Measurements from ENCODE around the gene AGAP1.
"Not testable (repeated sequence)": the region's sequence is repeated elsewhere in the genome, so short reads cannot be mapped to it uniquely, and the experiment has no call there.

Gene AGAP1

DNA sequence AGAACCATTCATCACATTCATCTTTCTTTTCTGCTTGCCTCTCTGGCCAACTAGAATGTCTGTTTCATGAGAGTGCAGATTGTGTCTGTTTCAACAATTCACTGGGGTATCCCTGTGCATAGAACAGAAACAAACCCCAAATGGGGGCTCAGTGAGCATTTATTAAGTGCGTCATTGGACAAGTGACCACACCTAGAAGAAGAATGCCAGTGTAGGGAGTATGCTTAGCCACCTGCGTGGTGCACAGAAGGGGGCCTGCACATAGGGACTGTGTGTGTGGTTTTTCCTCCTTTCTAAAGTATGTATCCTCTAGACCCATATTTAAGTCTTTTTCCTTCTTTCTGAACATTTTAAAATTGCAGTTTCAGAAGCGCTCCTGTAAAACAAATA is 255.9 kb downstream of the AGAP1 start:
- in situ Hi-C loops (cut with MboI; ENCODE audit: low sequenced_read_pairs): no loop called here

DNA sequence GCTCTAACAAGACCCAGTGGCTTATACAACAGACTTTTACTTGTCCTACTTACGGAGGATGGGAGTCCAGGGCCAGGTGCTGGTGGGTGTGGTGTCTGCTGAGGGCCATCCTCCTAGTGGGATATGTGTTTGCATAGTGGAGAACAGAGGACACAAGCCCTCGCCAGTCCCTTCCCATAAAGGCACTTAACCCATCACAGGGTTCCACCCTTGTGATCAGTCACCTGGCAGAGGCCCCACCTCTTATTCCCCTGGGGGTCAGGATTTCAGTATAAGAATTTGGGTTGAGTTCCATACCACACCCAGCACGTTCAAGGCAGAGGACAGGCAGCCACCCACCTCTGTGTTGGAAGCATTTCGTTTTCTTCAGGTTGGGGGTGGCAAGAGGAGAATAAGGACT is 259.0 kb downstream of the AGAP1 start:
- in situ Hi-C loops (cut with MboI; ENCODE audit: low sequenced_read_pairs): no loop called here

GRCh38 chr2:235754357-235755207 is 260.7 kb downstream of the AGAP1 start:
- in situ Hi-C loops (cut with MboI; ENCODE audit: low sequenced_read_pairs): no loop called here

DNA sequence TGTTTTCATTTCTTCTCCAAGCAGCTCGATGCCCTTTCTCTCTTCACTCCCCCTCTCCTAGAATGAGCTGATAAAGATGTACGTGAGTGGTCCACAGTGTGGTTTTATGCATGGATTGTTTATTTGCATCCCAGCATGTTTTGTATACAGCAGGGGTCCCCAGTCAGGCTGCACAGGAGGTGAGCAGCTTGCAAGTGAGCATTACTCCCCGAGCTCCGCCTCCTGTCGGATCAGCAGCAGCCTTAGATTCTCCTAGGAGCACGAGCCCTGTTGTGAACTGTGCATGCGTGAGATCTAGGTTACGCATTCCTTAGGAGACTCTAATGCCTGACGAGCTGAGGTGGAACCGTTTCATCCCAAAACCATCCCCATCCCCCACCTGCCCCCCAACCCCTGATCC is 262.6 kb downstream of the AGAP1 start:
- in situ Hi-C loops (cut with MboI; ENCODE audit: low sequenced_read_pairs): no loop called here

DNA sequence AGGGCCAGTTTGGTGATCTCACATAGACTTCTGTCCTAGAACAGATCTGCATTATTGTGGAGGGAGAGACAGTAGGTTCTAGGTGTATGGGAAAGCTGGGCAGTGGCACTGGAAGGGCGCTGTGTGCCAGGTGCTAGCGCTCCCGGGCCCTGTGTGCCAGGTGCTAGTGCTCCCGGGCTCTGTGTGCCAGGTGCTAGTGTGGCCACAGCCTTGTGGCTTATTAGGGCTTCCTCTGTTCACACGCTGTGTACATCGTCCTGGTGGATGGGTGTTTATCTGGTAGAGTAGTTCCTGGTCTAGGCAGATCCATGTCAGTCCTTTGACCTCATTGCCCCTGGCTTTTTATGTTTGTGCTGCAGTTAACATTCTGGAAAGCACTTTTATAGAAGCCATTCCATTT is 263.4 kb downstream of the AGAP1 start:
- in situ Hi-C loops (cut with MboI; ENCODE audit: low sequenced_read_pairs): no loop called here

DNA sequence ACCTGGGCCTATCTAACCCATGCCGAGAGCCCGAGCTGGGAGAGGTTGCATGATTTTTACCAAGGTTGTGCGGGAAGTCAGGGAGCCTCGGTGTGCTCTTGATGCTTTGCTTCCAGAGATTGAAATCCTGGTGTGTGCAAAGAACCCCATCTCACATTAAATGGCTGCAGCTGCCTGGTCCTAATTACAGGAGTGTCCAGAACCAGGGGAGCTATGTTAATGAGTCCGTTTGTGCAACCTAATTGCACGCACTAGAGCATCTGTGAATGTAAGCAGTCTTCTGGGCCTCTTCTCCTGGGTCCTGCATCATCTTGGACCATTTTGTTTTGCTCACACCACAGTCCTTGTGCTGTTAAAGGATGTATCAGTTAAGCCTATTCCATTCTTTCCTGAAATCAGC is 263.8 kb downstream of the AGAP1 start:
- in situ Hi-C loops (cut with MboI; ENCODE audit: low sequenced_read_pairs): no loop called here

DNA sequence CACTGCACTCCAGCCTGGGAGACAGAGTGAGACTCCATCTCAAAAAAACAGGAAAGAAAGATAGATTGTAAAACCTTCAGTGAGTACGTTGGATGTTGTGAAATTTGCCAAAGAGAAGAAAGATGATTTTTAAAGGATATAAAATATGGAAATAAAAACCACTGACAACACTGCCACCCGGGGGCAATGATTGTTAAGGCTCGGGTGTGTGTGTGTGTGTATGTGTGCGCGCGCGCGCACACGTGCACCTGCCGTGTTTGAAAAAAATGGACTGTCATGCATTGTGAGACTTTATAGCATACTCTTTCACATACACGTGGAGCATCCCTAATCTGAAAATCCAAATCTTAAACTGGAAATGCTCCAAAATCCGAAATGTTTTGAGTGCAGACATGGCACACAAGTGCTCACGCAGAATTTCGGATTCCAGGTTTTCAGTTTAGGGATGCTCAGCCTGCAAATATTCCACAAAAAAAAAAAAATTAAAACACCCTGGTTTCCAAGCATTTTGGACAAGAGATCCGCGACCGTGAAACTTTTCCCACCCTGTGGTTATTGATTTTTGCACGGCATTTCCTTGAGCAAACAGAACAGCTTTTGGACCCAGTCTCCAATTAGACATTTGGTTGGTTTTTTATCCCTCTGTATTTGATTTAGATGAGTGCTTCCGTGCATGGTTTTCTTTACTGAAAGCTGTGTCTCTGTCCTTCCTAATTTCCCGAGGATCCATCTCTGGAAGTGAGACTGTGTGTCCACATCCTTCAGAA is 269.2 kb downstream of the AGAP1 start:
- in situ Hi-C loops (cut with MboI; ENCODE audit: low sequenced_read_pairs): no loop called here

- in situ Hi-C loops (cut with MboI; ENCODE audit: low sequenced_read_pairs): no loop called here
Measured at GRCh38 chr2:235763816-235764215, 270.0 kb downstream of the AGAP1 start.

DNA sequence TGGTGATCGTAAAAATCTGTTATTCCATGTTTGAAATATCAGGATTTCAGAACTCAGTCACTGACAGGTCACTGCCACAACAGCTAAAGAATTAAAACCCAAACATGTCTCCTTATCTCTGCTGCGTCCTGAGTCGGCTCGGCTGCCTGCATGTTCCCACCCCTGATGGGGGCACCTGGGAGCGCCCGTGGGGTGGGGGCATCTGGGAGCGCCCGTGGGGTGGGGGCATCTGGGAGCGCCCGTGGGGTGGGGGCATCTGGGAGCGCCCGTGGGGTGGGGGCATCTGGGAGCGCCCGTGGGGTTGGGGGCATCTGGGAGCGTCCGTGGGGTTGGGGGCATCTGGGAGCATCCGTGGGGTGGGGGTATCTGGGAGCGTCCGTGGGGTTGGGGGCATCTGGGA is 270.6 kb downstream of the AGAP1 start:
- in situ Hi-C loops (cut with MboI; ENCODE audit: low sequenced_read_pairs): not testable (repeated sequence)

DNA sequence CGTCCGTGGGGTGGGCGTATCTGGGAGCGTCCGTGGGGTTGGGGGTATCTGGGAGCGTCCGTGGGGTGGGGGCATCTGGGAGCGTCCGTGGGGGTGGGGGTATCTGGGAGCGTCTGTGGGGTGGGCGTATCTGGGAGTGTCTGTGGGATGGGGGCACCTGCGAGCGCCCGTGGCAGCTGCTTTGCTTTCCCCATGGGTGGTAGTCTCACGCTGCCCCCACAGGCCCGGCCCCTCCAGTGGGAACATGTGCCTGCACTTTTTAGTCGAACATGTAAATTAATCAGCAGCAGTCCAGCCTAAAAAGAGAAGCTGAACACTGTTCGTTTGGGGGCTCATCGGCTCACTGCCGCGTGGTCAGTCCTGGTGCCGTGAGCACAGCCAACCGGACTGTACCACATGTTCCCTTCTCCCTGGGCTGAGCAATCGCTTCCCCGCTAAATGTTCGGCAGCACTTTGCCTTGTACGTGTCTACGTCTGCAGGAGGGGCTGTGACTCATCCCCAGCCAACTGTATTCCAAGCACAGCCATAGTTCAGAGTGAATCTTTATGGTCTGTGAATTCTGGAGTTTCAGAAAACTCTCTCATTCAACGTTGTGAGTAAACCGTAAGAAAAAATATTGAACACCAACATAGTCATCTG is 271.5 kb downstream of the AGAP1 start:
- in situ Hi-C loops (cut with MboI; ENCODE audit: low sequenced_read_pairs): no loop called here

DNA sequence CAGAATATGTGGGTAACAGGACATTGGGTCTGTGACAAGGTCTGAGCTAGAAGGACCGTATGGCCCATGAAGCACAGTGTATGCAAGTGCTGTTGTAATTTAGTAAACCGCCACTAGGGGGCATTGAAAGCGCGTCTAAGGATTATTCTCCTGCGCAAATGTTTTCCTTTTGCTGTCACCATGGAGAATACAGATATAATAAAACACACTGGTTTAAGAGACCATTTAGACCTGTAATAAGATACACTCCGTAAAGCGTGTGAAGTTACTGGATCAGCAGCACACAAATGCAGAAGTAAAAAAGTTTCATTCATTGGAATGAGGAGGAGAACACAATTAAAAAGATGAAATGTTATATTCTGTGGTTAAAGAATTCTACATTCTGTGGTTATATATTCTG is 272.4 kb downstream of the AGAP1 start:
- in situ Hi-C loops (cut with MboI; ENCODE audit: low sequenced_read_pairs): no loop called here

DNA sequence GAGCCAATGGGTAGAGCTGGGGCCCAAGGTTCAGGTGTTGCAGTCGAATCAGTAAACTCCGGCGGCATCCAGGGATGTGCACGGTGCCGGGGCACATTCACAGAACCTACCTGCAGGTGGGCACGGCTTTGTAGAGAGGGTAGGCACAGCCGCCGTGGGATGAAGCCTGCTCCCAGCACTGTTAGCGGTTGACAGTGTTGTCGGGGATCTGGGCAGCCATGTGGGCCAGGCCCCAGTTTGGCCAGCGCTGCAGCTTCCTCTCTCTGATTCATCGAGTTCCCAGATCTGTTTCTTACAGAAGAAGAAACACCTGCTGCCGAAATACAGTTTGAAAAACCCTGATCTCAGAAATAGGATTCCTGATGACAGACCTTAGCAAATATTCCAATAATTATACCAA is 274.8 kb downstream of the AGAP1 start:
- in situ Hi-C loops (cut with MboI; ENCODE audit: low sequenced_read_pairs): no loop called here

DNA sequence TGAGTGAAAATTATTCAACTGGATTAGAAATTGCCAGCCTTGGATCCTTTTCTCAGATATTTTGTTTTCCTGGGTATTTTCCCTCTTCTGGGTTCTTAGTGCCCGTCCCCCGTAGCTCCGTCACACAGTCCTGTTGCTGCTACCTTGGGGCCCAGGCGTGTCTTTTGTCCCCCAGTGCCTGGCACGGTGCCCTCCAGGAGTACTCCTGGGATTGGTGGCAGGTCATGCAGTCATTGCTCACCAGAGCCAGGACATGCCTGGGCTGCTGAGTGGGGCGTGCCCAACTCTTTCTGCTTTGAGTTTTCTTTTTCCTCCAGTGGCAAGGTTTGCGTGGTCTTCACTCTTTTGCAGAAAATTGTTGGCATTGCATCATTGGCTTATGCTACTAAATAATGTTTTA is 275.2 kb downstream of the AGAP1 start:
- in situ Hi-C loops (cut with MboI; ENCODE audit: low sequenced_read_pairs): no loop called here

GRCh38 chr2:235770909-235771820 is 277.3 kb downstream of the AGAP1 start:
- in situ Hi-C loops (cut with MboI; ENCODE audit: low sequenced_read_pairs): no loop called here

GRCh38 chr2:235773188-235773928 is 279.5 kb downstream of the AGAP1 start:
- in situ Hi-C loops (cut with MboI; ENCODE audit: low sequenced_read_pairs): no loop called here

DNA sequence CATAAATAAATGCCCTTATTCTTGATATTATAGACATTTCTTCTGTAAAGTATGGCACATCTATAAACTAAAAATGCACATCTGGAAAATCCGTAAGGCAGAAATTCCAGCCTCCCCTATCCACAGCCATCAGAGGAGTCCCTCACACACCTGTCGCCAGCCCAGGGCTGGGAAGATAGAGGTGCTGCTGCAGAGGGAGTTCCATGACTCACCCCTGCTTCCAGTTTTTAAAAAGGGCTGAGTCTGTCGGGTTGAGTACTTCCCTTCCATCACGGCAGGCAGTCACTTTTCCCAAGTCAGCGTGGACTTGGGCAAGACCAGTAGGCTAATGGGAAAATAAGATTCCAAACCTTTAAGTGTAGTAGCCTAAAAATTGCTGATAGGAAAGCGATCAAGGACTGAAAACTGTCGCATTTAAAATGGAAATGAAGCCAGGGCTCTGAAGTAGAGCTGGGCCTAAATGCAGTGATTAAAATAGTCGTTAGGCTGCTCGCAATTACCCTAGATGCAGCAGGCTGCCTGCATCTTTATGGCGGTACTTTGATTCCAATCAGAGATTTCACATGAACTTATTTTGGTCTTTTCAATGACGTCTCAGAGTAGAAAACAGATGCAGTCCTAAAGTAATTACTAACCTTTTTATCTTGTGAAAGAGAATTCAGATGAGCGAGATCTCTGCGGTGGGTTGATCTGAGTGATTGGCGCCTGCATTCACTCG is 280.5 kb downstream of the AGAP1 start:
- in situ Hi-C loops (cut with MboI; ENCODE audit: low sequenced_read_pairs): no loop called here

DNA sequence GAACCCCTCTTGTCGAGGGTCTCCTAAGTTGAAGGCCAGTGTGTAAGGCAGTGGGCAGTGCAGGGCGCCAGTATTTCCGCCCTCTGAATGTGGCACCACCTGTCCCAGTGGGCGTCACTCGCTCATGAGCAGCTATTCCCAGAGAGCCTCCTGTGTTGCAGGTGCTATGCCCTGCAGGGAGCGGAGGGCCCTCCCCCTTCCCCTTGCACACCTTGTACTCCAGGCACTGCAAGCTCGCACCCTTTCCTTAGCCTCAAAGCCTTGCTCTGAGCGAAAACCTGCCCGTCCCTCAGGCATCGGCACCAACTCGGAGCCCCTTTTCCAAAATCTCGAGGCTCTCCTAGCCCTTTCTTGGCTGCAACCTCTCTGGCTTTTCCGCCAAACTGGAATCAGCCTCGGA is 282.7 kb downstream of the AGAP1 start:
- in situ Hi-C loops (cut with MboI; ENCODE audit: low sequenced_read_pairs): loop anchor here (25.0 kb wide), 1 partner anchor 411 kb away; no protein-coding TSS in a partner anchor

GRCh38 chr2:235779444-235779896 is 285.6 kb downstream of the AGAP1 start:
- in situ Hi-C loops (cut with MboI; ENCODE audit: low sequenced_read_pairs): loop anchor here (25.0 kb wide), 1 partner anchor 408 kb away; no protein-coding TSS in a partner anchor

DNA sequence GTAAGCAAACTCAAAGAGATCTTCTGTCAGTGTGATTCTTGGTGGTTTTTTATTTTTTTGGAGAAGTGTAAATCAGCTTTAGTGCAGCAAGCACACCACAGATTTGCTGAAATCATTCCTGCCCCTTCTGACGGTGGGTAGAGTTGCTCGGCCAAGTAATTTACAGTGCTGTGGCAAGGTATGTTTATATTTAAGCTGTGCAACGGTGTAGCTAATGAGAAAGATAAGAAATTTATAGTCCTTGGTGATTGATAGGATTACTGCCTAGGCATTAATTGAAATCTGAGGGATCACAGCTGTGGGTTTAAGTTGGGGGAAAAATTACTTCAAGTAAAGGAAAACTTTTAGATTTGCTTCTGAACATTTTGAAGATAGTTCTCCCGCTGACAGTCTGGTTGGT is 286.6 kb downstream of the AGAP1 start:
- in situ Hi-C loops (cut with MboI; ENCODE audit: low sequenced_read_pairs): loop anchor here (25.0 kb wide), 1 partner anchor 407 kb away; no protein-coding TSS in a partner anchor
